ENCODE measurements around the gene STMN1.

Gene STMN1

DNA sequence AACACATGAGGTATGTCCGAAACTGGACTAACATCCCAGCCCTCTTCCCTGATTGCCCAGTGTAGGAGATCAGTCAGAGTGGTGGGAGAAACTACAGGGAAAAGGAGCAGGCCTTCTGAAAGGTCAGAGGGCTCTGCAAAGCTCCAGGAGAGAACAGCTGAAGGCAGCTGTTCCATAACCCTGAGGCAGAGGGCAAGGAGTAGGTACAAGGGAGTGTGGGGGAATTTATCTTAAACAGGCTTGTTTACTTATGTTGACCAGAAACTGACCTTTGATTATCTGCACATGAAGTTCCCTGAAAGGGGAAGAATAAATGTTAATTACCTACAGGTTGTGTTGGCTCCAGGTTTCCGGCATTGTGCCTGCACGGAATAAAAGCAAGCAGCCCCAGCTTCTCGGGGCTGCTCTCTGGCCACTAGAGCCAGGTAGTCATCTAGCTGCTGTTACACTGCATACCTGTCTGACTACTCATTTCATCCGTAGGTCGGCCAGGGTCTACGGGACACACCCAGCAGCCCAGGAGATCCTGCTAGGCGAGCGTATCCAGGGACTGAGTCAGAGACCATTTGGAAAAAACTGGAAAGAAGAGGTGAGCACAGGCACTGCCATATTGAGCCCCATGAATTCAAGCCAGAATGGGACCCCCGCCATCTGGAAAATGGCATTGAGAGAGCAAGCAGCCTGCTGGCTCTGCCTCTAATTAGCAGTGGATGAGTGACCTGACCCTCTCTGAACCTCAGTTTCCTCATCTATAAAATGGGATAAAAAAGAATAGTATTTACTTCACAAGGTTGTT, 15.8 kb downstream of the STMN1 start:
- no peak for DNase-seq

DNA sequence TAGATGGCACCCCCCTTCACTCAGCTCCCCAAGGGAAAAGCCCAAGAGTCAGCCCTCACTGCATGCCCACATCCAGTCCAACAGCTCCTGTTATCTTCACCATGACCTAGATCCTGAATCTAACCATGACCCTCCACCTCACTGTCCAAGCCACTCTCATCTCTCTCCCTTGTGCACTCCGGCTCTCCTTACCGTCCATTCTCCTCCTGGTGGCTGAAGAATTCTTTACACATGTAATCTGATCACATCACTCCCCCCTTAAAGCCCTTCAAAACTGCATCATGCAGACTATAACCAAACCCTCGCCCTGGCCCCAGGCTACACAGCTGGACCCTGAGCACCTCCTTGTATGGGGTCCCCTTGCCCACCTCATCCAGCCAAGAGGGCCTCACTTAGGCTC, 16.7 kb downstream of the STMN1 start:
- DNase-seq, result no peak

DNA sequence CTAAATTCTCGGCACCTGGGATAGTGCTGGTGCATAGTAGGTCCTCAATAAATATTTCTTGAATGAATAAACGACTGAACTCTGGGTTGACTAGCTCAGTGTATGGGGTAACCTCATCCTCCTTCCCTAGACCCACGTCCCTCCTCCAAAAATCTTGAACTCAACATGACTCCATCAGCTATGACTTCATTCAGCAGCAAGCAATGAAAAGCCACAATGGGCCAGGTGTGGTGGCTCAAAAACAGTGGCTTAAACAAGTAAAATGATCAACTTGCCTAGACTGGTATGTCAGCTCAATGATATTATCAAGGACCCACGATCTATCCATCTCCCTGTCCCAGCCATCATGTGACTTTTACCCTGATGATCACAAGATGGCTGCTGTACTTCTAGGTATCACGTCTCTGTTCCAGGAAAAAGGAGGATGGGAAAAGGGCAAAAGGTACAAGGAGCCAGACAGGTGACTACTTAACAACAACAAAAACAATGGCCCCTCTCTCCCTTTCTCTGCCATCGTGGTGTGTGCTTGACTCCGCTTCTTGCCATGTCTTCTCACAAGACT, 17.7 kb downstream of the STMN1 start:
- no peak for DNase-seq

DNA sequence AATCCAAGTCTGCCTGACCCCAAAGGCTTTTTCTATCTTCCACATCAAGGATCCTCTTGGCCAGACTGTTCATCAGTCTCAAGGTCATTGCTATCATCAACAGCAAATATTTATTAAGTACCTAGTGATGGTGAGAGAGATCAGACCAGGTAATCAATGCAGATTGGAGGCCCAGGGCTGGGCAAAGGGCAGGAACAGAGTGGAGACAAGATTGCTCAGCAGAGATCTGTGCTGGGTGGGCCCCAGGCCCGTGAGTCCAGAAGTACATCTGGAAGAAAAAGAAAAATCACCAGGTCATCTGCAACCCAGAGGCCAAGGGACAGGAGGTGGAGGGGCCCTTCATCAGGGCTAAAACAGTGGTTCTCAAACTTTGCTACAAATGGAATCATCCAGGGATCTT, 20.6 kb downstream of the STMN1 start:
- no peak for DNase-seq

DNA sequence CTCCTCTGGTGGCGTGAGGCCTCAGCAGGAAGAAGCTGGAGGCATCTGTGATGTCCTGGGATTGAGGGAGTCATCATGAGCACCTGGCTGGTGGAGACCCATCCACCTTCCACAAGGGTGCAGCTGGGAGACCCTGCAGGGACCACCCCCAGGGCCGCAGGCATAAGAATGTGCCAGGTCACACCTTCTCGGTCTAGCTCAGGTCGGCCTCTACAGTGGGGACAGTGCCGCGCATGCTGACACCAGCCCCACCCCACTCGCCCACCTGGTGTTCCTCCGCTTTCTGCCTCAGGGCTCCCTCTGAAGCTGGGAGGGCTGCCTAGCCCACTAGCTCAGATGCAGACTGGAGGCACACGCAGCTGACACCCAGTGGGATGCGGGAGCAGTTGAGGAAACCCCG, 25.0 kb downstream of the STMN1 start:
- no peak for DNase-seq

DNA sequence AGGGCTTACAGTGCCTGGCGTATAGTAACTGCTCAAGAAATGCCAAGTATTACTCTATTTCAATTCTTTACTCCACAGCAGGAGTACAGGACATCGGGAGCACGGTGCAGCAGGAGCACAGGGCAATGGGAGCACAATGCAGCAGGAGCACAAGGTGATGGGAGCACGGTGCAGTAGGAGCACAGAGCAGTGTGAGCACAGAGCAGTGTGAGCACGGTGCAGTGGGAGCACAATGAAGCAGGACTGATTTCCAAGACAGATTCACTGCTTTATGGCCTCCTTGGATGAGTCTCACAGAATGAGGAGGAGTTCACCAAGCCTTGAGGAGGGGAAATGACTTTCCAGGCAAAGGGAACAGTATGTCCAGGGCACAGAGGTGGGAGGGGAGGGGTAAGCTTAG, 25.7 kb downstream of the STMN1 start:
- no peak for DNase-seq

DNA sequence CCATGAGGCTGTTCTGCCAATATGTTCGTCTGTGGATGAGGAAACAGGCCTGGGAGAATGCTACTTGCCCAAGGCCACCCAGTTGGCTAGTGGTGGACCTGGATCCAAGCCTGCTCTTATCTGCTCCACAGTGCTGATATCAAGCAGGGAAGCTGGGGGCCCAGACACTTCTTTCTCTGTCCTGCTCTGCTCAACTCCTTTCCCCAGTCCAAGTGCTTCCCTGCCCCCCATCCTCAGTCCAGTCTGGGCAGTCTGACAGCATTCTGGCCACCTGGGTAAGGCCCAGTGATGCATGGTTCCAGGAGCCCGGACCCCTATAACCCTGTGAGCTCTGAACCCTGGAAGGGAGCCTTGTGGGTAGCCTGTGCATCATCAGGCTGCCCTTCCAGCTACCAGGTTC, 26.5 kb downstream of the STMN1 start:
- DNase-seq, result no peak

DNA sequence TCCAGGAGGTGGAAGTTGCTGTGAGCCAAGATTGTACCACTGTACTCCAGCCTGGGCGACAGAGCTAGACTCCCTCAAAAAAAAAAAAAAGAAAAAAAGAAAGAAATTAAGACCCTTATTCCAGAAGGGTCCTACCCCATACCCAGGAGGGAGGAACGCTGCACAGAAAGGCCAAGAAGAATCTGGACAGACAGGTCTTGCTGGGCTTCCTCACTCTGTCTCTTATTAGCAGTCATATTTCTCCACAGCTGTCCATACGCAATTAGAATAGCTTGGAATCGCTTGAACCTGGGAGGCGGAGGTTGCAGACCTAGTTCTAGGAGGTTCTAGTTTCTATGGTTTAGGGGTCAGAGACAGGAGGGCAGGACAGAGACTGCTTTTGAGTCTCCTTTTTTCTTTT, 27.5 kb downstream of the STMN1 start:
- no peak for DNase-seq

DNA sequence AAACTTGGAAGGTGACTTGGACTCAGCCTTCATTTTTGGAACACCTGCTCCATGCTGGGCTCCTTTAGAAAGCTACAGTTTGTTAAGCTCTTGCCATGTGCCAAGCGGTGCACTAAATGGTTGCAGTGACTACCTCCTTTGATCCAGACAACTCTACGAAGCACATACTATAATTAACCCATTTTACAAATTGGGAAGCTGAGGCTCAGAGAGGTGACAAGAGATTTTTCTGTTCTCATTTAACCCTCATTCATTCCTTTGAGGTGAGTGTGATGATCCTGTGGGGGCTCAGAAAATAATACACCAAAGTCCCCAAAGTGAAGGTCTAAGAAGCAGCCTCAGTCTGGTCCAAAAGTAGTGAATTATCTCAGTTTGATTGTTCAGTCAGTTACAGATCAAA, 29.1 kb downstream of the STMN1 start:
- DNase-seq, result no peak

DNA sequence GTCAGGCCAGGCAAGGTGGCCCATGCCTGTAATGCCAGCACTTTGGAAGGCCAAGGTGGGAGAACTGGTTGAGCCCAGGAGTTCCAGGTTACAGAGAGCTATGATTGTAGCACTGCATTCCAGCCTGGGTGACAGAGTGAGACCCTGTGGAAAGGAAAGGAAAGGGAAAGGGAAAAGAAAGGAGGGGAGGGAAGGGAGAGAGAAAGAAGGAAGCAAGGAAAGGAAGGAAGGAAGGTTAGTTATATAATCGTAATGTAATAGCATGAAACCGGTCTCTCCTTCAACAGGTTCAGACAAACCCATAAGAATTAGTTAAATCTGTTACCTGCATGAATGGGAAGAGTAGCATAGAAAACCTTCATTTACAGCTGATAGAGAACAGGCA, 29.5 kb downstream of the STMN1 start:
- DNase-seq, result no peak

DNA sequence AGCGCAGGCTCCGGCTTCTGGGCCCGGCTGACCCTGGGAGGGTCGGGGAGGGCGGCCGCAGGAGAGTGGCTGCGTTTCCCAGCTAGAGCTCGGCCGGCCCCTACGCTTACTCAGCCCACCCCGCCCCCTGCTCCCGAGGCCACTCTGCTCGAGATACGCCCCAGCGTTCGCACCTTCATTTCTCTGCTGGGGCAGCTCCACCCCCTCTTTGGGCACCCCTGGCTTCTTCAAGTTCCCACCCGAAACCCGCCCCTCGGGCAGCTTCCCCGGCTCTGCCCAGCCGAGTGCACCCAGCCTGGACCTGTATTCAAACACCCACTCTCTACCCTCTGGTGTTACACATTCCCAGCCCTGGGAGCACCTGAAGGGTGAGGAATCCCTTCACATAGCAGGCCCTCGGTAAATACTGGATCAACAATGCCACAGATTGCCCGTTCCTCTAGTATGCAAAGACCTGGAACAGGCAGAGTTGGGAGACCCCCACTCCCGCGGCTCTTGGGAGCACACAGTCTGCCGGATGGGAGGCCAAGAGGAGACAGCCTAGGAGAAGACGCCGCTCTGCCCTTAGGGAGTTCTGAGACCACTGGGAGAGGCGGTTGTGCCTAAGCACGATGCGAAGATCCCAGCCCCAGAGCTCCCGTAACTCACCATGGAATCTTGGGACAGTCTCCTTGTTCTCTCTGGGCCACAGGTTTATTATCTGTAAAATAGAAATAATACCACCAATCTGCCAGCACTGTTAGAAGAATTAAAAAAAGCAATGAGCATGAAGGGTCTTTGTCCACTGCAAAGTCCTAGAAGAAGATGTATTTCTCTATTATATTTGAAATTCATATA, 30.1 kb downstream of the STMN1 start:
- DNase-seq, result no peak

DNA sequence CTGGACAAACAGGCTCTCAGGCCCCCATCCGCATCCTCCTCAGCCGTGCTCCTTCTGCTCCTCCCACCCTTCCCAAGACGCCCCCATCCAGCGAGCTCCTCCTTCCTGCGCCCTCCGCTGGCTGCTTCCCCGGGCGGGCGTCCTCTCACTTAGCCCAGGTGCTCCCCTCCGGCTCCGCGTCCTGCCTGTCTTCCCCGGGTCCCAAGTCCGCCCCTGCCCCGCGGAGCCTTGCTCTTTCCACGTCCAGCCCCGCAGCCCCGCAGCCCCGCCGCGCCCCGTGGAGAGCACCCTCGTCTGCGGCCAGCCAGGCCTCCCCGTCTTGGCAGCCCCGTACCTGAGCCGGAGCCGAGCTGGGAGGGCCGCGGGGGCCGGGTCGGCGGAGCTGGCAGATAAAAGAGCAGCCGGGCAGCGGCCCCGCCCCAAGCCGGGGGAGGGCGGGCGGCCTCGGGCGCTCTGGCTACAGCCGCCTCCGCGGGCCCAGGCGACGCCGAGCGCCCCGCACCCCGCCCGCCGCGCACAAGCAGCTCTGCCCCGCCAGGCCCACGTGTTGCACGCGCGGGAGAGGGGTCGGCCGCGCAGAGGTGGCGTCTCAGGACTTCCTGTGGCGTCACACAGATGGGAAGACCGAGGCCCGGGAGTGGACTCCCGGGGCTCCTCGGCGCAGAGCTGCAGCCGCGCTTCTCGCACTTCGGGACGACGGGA, 30.9 kb downstream of the STMN1 start, which contains the start of gene PAQR7:
TSS of gene PAQR7 (minus strand) at position 555 of the 702 bp plus-strand sequence. CDS start 11,869 bp downstream, outside the sequence.
- DNase-seq, result peak; percentile 87

DNA sequence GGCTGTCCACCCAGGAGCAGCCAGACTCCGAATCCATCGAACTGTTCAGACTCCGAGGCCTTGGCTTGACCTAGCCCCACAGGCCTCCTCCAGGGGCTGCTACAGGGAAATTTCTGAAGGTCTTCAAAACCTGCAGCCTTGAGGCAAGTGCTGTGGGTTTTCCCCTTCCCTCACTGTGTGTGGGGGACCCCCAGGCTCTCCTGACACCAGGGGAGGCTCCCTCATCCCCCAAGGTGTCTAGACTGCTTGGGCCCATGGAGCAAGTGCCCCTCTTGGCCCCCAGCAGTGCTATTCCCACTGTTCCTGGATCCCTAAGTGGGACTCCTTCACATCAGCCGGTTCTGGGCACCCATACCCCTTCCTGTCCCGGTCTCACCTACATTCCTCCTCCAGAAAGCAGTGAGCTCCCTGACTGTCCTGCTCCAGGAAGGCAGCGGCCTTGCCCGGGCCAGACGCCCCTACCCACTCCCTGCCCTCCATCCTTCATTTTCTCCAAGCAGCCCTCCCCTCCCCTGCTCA, 31.5 kb downstream of the STMN1 start:
- DNase-seq, result no peak

DNA sequence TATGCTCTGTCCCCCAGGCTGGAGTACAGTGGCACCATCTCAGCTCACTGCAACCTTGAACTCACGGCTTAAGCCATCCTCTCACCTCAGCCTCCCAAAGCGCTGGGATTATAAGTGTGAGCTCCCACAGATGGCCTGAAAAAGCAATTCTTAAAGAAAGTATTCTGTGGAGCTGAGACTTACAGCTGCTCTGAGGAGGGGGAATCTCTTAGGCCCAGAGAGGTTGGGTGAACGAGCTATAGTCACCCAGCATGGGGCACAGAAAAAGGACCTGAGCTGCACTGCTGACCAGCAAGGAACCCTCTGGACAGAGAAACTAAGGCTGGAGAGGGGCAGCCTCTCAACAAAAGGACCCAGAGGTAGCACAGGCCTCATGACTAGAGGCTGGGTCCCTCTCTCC, 32.0 kb downstream of the STMN1 start:
- DNase-seq, result no peak

DNA sequence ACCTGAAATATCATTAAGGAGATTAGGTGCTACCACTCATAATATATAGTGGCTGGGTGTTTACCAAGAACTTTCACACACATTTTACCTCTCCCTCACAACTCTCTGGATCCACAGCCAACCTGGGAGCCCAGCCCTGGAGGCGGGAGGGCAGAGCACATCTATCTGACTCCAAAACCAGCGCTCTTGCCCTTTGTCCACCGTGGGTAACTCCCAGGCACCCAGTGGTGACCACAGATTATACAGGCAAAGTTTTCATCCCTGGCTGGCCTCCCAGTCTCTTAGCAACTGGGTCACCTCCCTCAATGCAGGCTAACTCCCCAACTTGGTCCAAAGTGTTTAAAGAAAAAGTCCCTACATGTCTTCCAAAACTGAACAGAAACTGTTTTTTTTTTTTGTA, 33.1 kb downstream of the STMN1 start:
- DNase-seq, result no peak

DNA sequence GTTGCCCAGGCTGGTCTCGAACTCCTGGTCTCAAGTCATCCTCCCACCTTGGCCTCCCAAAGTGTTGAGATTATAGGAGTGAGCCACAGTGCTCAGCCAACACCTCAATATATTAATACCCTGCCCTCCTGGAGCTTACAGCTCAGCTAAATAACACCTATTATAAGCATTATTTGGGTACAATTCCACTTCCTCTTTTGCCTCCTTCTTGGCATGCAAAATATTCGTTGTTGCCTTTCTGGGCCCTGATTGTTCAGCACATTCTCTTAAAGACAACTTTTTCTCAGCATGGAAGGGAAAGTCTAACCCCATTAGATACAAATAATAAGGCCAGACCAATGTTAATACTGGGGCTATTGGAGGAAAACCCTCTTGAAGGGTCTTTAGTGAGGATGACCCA, 33.5 kb downstream of the STMN1 start:
- DNase-seq, result no peak

DNA sequence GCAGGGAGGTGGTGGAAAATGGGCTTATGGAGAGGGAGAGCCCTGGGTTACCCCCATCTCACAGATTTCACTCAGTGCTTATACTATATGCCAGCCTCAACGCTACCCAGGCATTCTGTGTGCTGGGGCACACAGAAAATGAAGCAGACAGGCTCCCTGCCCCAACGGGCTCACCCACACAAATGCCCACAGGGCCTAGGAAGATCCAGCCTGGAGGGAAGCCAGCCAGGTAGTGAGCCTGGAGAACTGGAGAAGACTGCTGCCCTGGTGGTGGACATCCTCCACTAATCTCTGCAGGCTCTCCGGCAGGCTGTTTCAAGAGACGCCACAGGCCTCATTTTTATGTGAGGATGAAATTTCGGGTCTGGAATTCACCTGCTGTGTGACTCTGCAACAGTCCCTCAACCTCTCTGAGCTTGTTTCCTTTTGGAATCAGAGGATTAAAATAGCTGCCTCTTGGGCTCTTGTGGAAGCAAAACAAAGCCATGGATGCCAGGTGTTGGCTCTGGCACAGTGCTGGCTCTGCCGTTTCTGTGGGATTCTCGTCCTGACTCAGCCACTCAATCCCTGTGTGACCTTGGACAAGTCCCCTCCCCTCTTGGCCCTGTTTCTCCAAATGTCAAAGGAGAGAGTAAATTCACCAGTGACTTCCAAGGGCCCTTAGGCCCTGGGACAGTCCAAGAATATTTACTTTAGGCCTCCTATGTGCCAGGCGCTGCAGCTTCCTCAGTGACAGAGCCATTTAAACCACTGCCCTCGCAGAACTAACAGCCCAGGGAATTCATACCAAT, 34.3 kb downstream of the STMN1 start:
- DNase-seq, result no peak

DNA sequence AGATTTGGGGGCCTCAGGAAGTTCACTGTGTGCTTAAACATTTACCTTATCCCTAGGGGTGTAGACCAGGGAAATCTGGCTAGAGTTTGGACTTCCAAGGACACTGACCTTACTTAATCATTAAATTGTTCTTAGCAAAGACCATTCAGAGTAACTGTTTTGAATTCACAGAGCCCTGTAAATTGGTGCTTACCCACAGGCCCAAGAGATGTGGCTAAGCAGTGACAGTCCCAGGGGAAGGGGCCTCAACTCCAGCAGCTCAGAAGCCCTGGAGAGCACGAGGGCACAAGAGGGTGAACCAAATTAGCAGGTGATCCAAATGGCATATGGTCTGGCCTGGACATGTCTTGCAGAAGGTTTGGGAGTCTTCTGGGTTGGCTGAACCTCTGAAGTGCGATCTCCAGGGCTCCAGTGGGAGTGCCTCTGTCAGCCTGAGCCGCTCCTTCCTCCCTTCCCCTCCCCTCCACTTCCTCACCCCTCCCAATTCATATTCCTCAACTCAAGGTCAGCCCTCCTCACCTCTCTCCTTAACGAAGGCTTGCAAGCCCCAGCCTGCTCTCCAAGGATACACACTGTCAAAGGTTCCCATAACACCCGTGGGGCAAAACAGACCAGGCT, 35.0 kb downstream of the STMN1 start:
- DNase-seq, result no peak

DNA sequence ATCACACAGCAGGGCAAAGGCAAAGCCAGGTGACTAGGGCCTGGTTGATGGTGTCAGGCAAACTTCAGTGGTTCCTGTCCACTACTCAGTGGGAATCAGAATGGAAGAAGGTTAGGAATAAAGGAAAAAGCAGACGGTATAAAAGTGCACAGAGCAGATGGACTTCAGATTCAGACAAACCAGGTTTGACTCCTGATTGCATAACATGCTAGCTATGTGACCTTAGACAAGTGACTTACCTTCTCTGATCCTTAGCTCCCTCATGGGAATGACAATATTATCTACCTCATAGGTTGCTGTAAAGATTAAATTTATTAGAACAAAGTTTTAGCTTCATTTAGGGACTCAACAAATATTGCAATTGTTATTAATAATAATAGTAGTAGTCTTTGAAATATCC, 35.6 kb downstream of the STMN1 start:
- DNase-seq, result no peak

DNA sequence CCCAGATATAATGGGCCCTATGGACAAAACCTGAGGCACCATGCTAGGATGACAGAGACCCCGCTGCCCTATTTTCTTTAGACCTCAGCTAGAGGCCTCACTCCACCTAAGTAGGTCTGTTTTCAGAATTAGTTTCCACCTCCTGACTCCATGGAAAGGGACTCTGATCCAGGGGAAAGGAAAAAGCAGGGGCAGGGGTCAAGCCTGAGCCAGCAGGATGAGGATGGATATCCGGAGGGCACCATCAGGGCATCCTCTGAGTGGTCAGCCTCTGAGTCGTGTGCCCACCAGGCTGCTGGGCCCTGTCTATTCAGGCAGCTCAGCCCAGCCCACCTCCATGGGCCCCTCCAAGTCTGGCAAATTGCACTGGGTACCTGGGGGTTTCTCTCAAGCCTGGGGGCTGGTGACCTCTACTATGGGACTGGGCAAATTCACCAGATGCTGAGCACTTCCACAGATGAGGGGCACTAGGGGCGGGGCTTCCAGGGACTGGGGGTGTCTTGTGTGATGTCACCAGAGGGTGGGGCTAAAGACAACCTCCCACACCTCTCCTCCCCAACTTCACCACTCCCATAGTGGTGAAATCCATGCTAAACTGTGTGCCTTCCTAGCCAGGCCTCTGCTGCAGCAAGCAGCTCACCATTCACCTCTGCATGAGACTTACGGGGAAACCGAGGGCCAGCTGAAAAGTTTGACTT, 36.2 kb downstream of the STMN1 start:
- no peak for DNase-seq
